ENCODE results near the gene MUC4.
"Not testable (repeated sequence)": the region's sequence is repeated elsewhere in the genome, so short reads cannot be mapped to it uniquely, and the experiment has no call there.

MUC4 gene

DNA sequence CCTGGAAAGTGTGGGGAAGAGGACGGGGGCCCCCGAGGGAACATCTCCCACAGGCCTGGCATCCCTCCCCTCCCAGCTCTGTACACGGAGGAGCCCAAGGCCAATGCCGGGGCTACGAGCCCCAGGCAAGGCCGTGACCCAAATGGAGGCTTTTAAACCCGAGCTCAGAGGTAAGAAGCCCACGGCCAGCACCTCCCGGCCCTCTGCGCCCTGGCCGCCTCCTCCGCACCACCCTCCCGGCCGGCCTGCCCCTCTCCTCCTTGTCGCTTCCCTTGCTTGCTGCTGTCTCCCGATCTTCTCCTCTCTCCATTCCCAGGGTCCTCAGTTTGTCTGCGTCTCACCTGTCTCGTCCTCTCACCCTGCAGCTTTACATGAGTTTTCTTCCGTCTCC is 1.3 kb downstream of the MUC4 start:
- DNase-seq (ENCODE audit: low read depth in 1 of 2, low spot score in 1 of 2) = no peak

DNA sequence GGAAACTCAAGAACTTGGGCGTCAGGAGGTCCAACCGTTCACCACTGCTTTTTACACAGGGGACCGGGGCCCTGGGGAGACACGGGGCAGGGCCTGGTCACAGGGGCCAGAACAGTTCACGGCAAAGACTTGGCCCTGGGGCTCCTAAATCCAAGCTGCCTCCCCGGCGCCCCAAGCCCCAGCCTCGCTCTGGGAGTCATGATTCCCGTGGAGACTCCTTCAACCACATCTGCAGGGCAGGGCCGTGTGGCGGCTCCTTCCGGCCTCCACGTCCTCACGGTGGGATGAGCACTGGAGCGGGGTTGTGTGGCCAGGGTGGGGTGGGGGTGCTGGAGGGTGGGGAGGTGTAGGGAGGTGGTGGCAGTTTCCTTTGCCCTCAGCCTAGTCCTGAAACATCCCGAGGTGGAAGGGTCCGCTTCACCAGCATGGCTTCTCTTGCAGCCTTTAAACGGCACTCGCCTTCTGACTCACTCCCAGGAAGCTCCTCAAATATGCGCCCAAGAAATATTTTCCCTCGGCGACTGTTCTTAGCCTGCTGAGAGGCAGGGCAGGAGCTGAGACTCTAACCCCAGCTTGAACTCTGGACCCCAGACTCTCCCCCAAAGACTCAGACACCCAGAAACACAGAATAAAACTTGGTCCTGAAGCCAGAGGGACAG is 1.8 kb downstream of the MUC4 start:
- no peak for DNase-seq (ENCODE audit: low read depth in 1 of 2, low spot score in 1 of 2)

GRCh38 chr3:195809291-195809785 is 2.4 kb downstream of the MUC4 start:
- no peak for DNase-seq (ENCODE audit: low read depth in 1 of 2, low spot score in 1 of 2)

GRCh38 chr3:195808741-195809290 is 2.9 kb downstream of the MUC4 start:
- DNase-seq (ENCODE audit: low read depth in 1 of 2, low spot score in 1 of 2) = no peak

DNA sequence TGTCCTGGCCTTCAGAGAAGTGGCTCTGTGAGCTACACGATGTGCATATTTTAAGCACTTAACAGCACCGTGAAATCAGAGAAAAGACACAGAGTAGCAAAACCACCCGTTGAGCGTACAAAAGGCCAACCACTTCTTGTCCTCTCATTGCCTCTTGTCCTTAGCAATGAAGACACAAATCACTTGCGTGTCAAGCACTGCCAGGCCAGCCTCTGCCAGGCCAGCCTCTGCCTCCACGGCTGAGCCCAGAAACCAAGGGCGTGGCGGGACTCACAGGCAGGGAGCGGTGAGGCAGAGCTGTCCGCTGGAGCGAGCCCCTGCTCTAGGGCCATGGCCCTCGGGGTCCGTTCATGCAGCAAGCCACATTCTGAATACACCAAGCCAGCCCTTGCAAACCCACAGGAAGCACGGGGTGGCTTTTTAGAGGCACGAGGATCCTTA is 4.0 kb downstream of the MUC4 start:
- DNase-seq (ENCODE audit: low read depth in 1 of 2, low spot score in 1 of 2) = no peak

GRCh38 chr3:195806916-195807231 is 4.9 kb downstream of the MUC4 start:
- no peak for DNase-seq (ENCODE audit: low read depth in 1 of 2, low spot score in 1 of 2)

DNA sequence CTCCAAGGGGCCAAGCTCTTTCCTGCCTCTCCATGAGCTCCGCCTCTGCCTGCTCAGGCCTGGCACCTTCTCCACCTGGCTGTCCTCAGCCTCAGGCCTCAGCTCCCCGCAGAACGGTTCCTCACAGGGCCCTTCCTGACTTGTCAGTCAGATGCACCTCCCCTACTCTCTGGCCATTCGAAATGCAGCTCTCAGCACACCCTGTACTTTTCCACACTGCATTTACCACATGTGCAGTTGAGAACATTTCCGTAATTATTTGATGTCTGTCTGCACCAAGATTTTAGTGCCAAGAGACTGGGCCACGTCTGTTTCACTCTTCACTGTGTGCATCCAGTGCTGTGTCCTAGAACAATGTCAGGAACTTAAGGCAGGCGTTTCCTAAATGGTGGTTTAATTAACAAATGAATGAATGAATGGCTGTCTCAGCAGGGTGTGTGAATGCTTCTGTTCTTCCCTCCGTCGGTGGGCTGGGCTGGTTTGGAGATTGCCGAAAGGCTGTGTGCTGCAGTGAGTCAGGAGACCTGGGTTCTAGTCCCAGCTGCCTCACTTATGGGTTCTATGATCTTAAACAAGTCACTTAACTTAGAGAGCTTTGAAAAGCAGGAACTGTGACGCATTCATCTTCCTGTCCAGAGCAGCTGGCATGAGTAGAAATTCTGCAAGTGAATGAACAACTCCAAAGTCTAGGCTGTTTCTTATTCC is 5.4 kb downstream of the MUC4 start:
- DNase-seq (ENCODE audit: low read depth in 1 of 2, low spot score in 1 of 2) = no peak

DNA sequence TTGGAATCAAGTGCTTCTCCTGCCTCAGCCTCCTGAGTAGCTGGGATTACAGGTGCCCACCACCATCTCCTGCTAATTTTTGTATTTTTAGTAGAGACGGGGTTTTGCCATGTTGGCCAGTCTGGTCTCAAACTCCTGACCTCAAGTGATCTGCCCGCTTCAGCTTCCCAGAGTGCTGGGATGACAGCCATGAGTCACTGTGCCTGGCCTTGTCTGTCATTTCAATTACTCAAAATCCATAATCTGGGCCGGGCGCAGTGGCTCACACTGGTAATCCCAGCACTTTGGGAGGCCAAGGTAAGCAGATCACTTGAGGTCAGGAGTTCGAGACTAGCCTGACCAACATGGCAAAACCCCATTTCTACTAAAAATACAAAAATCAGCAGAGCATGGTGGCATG is 6.1 kb downstream of the MUC4 start:
- DNase-seq (ENCODE audit: low read depth in 1 of 2, low spot score in 1 of 2) = not testable (repeated sequence)

GRCh38 chr3:195805181-195805580 is 6.5 kb downstream of the MUC4 start:
- DNase-seq (ENCODE audit: low read depth in 1 of 2, low spot score in 1 of 2) = no peak

DNA sequence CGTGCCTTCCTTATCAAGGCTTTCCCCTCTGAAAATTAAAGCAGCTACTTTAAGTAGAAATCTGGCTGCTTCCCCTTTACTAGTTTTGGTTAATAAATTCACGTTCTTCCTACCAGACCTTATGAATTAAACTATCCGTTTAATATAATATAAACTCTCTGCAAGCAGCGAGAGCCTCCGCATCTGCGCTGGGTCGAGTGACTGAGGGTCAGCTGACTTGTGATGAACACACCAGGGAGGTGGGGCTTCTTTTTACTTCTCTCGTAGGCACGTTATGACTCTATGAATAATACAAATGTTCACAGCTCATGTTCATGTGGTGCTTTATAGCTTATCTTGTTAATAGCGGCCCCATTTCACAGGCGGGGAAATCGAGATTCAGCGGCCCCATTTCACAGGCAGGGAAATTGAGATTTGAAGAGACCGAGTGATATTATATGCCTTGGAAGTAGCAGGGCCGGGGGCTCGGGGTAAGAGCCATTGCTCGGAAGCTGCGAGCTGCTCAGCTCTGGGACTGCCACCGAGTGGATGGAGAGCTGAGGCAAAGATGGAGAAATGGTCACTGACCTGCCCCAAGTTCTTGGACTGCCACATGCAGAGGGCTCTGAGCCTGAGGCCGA is 8.3 kb downstream of the MUC4 start:
- no peak for DNase-seq (ENCODE audit: low read depth in 1 of 2, low spot score in 1 of 2)

DNA sequence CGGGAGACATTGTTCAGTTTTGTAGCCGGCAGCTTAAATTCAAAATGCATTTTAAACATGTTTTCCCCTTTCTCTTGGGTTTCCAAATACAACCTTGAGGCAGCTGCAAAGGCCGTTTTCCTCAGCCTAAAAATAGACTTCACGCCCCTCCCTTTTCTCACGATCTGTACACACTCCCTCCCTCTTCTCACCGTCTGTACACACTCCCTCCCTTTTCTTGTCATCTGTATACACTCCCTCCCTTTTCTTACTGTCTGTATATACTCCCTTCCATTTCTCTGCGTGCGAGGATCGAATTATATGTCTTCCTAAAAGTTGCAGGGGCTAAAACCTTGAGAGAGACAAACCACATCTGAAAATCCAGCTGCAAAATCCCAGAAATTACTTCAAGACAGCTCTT is 8.9 kb downstream of the MUC4 start:
- no peak for DNase-seq (ENCODE audit: low read depth in 1 of 2, low spot score in 1 of 2)

DNA sequence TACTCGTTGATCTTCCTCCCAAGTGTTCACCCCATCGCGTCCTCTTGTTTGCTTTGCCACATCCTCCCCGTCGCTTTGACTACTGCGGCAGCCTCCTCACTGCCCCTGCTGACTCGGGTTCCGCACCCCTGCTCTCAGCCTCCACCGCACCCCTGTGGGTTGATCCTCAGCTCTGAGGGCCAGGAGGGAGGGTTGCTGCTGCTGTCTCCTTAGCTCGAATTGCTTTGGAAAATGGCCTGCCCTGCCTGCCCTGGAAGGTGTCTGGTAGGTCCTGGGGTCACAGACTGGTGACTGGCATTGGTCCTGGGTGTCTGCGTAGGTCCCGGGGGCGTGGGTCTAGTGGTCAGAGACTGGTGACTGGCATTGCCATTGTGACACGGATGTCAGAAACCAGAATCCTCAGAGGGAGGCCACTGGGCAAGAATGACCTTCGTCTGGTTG is 9.4 kb downstream of the MUC4 start:
- no peak for DNase-seq (ENCODE audit: low read depth in 1 of 2, low spot score in 1 of 2)

- DNase-seq (ENCODE audit: low read depth in 1 of 2, low spot score in 1 of 2) = no peak
Observed at GRCh38 chr3:195801251-195802183, 10.2 kb downstream of the MUC4 start.

- DNase-seq (ENCODE audit: low read depth in 1 of 2, low spot score in 1 of 2) = no peak
Observed at GRCh38 chr3:195800240-195800639, 11.5 kb downstream of the MUC4 start.

GRCh38 chr3:195796795-195797194 is 14.9 kb downstream of the MUC4 start:
- no peak for DNase-seq (ENCODE audit: low read depth in 1 of 2, low spot score in 1 of 2)

- no peak for DNase-seq (ENCODE audit: low read depth in 1 of 2, low spot score in 1 of 2)
Observed at GRCh38 chr3:195794708-195795107, 17.0 kb downstream of the MUC4 start.

- not testable (repeated sequence) for DNase-seq (ENCODE audit: low read depth in 1 of 2, low spot score in 1 of 2)
Observed at GRCh38 chr3:195792621-195793020, 19.1 kb downstream of the MUC4 start.

GRCh38 chr3:195790901-195791300 is 20.8 kb downstream of the MUC4 start:
- DNase-seq (ENCODE audit: low read depth in 1 of 2, low spot score in 1 of 2) = no peak

- no peak for DNase-seq (ENCODE audit: low read depth in 1 of 2, low spot score in 1 of 2)
Observed at GRCh38 chr3:195788711-195789581, 22.8 kb downstream of the MUC4 start.

DNA sequence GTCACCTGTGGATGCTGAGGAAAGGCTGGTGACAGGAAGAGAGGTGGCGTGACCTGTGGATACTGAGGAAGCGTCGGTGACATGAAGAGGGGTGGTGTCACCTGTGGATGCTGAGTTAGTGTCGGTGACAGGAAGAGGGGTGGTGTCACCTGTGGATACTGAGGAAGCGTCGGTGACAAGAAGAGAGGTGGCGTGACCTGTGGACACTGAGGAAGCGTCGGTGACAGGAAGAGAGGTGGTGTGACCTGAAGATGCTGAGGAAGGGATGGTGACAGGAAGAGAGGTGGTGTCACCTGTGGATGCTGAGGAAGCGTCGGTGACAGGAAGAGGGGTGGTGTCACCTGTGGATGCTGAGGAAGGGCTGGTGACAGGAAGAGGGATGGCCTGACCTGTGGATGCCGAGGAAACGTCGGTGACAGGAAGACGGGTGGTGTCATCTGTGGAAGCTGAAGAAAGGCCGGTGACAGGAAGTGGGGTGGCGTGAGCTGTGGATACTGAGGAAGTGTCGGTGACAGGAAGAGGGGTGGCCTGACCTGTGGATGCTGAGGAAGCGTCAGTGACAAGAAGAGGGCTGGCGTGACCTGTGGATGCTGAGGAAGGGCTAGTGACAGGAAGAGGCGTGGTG is 25.8 kb downstream of the MUC4 start:
- DNase-seq (ENCODE audit: low read depth in 1 of 2, low spot score in 1 of 2) = not testable (repeated sequence)
